ENCODE measurements around the gene SLC38A4.

- TF ChIP-seq CTCF (conservative IDR thresholded peaks at IDR 0.05 in 1 of 2, IDR thresholded peaks at IDR 0.05 in 1 of 2; ENCODE audit: low read depth in 1 of 2, low read length in 2 of 2) (no peak), EZH2 (IDR thresholded peaks at IDR 0.05; ENCODE audit: low read length, missing control alignments) (no peak)
Measured at GRCh38 chr12:46798648-46799047, 27.1 kb downstream of the SLC38A4 start.
